OCI-LY7 (cell line): ENCODE measurements around the gene TBX15.

Experiments used
- EZH2phosphoT487 ChIP-seq: fragments of 200-600 bp; sonication (generic); IDR thresholded peaks from 2 replicates; pipeline ENCODE4 v1.6.1; 2018; ENCODE audit warnings: low read depth, borderline replicate concordance, mild to moderate bottlenecking, mixed run types, antibody characterized with exemption, low read length, moderate library complexity, mixed read lengths
- TF ChIP-seq, protein P1 (sequence below): fragments of 200-600 bp; sonication (generic); conservative IDR thresholded peaks from 2 replicates; pipeline ENCODE4 v1.5.1; 2014; ENCODE audit warnings: mild to moderate bottlenecking, antibody characterized with exemption, low read length, moderate library complexity, mixed read lengths

DNA sequence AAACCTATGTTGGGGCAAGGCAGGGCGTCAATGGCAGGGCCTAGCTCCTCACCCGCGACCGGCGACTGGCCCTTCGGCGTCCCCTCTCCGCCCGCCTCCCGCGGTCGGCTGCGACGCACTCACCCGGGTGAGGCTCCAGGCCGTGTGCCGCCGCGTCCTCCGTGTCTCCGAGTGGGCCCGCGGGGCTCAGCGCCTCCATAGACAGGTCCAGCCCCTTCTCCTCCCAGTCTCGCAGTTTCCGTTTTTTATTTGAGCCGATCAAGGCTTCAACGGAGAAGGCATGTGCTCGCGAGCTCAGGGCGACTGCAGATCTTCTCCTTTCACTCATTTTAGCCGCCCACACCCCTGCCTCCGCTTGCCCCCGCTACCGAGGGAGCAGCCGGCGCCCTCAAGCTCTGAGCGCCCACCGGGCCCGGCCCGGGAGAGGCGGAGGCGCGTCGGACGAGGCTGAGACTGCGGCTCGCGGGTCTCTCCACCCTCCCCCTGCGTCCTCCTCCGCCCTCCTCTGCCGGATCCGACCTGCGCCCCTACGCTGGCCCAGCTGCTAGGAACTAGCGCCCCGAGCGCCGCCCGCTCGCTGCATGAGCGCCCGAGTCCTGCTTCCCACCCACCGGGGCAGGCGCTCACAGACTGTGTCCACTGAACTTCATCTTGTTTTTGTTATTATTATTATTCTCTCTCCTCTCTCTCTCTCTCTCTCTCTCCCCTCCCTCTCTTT lies 516 bp downstream of the TBX15 start:
- TF ChIP-seq, protein P1, sequence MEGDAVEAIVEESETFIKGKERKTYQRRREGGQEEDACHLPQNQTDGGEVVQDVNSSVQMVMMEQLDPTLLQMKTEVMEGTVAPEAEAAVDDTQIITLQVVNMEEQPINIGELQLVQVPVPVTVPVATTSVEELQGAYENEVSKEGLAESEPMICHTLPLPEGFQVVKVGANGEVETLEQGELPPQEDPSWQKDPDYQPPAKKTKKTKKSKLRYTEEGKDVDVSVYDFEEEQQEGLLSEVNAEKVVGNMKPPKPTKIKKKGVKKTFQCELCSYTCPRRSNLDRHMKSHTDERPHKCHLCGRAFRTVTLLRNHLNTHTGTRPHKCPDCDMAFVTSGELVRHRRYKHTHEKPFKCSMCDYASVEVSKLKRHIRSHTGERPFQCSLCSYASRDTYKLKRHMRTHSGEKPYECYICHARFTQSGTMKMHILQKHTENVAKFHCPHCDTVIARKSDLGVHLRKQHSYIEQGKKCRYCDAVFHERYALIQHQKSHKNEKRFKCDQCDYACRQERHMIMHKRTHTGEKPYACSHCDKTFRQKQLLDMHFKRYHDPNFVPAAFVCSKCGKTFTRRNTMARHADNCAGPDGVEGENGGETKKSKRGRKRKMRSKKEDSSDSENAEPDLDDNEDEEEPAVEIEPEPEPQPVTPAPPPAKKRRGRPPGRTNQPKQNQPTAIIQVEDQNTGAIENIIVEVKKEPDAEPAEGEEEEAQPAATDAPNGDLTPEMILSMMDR: no peak
- no peak for TF ChIP-seq EZH2phosphoT487
